ENCODE data around the gene SFMBT2. TPM values are rescaled to one million over a fixed set of nuclear protein-coding genes. Genes with fewer than 3 reads are reported as not detected.

Gene SFMBT2
- total RNA-seq, 1 experiment from 2014 or later, result 14.3 TPM

DNA sequence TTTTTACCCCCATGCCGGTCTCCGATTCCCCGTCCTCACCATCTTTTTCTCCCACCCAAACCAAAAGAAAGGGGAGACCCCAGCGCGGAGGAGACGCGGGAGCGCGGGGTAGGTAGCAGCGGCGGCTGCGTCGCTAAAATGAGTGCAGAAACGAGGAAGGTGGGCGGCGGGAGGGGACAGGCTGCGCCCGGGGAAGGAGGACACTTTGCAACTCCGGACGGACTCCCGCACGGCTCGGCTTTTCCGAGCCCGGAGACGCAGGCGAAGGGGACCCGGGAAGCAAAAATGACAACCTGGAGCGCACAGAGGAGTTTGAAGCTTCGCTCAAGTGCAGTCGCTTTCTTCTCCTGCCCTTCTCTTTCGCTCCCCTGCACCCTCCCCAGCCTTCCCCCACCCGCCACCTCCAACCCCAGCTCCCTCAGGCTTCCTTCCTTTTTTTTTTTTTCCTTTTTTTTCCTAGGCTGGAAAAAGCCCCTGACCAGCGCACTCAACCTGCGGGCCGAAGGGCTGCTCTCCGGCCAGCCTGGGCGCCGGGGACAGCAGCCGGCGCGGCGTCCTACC is 453 bp downstream of the SFMBT2 start:
- Mint-ChIP-seq H3K36me3 (no peaks in the 10 kb centered on the region), H3K4me1 (peaks cover 28% of the 10 kb centered on the region), H3K27ac (no peak overlapping the region), H3K9me3 (no peaks in the 10 kb centered on the region), H3K4me3 (peak overlapping the region; percentile 92), H3K27me3 (ENCODE audit: low read depth) (peaks cover 83% of the 10 kb centered on the region)
- TF ChIP-seq FOXK1 (CRISPR knock-in tag; IDR thresholded peaks at IDR 0.05) (no peak), TCF7 (CRISPR knock-in tag; IDR thresholded peaks at IDR 0.05; ENCODE audit: low read depth) (no peak)
- TF ChIP-seq, protein P1, sequence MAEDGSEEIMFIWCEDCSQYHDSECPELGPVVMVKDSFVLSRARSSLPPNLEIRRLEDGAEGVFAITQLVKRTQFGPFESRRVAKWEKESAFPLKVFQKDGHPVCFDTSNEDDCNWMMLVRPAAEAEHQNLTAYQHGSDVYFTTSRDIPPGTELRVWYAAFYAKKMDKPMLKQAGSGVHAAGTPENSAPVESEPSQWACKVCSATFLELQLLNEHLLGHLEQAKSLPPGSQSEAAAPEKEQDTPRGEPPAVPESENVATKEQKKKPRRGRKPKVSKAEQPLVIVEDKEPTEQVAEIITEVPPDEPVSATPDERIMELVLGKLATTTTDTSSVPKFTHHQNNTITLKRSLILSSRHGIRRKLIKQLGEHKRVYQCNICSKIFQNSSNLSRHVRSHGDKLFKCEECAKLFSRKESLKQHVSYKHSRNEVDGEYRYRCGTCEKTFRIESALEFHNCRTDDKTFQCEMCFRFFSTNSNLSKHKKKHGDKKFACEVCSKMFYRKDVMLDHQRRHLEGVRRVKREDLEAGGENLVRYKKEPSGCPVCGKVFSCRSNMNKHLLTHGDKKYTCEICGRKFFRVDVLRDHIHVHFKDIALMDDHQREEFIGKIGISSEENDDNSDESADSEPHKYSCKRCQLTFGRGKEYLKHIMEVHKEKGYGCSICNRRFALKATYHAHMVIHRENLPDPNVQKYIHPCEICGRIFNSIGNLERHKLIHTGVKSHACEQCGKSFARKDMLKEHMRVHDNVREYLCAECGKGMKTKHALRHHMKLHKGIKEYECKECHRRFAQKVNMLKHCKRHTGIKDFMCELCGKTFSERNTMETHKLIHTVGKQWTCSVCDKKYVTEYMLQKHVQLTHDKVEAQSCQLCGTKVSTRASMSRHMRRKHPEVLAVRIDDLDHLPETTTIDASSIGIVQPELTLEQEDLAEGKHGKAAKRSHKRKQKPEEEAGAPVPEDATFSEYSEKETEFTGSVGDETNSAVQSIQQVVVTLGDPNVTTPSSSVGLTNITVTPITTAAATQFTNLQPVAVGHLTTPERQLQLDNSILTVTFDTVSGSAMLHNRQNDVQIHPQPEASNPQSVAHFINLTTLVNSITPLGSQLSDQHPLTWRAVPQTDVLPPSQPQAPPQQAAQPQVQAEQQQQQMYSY (CRISPR knock-in tag; IDR thresholded peaks at IDR 0.05), result peak; percentile 81
- TF ChIP-seq, protein P2, sequence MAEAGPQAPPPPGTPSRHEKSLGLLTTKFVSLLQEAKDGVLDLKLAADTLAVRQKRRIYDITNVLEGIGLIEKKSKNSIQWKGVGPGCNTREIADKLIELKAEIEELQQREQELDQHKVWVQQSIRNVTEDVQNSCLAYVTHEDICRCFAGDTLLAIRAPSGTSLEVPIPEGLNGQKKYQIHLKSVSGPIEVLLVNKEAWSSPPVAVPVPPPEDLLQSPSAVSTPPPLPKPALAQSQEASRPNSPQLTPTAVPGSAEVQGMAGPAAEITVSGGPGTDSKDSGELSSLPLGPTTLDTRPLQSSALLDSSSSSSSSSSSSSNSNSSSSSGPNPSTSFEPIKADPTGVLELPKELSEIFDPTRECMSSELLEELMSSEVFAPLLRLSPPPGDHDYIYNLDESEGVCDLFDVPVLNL (CRISPR knock-in tag; IDR thresholded peaks at IDR 0.05; ENCODE audit: borderline replicate concordance, low read depth), result no peak
- TF ChIP-seq, protein P3, sequence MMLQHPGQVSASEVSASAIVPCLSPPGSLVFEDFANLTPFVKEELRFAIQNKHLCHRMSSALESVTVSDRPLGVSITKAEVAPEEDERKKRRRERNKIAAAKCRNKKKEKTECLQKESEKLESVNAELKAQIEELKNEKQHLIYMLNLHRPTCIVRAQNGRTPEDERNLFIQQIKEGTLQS (CRISPR knock-in tag; conservative IDR thresholded peaks at IDR 0.05), result no peak
- TF ChIP-seq, protein P4, sequence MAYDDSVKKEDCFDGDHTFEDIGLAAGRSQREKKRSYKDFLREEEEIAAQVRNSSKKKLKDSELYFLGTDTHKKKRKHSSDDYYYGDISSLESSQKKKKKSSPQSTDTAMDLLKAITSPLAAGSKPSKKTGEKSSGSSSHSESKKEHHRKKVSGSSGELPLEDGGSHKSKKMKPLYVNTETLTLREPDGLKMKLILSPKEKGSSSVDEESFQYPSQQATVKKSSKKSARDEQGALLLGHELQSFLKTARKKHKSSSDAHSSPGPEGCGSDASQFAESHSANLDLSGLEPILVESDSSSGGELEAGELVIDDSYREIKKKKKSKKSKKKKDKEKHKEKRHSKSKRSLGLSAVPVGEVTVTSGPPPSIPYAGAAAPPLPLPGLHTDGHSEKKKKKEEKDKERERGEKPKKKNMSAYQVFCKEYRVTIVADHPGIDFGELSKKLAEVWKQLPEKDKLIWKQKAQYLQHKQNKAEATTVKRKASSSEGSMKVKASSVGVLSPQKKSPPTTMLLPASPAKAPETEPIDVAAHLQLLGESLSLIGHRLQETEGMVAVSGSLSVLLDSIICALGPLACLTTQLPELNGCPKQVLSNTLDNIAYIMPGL (CRISPR knock-in tag; IDR thresholded peaks at IDR 0.05), result 0 out of 2 replicates have a peak, but pooled peaks have one; percentile 10
- TF ChIP-seq, protein P5, sequence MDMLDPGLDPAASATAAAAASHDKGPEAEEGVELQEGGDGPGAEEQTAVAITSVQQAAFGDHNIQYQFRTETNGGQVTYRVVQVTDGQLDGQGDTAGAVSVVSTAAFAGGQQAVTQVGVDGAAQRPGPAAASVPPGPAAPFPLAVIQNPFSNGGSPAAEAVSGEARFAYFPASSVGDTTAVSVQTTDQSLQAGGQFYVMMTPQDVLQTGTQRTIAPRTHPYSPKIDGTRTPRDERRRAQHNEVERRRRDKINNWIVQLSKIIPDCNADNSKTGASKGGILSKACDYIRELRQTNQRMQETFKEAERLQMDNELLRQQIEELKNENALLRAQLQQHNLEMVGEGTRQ (CRISPR knock-in tag; IDR thresholded peaks at IDR 0.05), result no peak
- TF ChIP-seq, protein P6, sequence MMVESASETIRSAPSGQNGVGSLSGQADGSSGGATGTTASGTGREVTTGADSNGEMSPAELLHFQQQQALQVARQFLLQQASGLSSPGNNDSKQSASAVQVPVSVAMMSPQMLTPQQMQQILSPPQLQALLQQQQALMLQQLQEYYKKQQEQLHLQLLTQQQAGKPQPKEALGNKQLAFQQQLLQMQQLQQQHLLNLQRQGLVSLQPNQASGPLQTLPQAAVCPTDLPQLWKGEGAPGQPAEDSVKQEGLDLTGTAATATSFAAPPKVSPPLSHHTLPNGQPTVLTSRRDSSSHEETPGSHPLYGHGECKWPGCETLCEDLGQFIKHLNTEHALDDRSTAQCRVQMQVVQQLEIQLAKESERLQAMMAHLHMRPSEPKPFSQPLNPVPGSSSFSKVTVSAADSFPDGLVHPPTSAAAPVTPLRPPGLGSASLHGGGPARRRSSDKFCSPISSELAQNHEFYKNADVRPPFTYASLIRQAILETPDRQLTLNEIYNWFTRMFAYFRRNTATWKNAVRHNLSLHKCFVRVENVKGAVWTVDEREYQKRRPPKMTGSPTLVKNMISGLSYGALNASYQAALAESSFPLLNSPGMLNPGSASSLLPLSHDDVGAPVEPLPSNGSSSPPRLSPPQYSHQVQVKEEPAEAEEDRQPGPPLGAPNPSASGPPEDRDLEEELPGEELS (CRISPR knock-in tag; IDR thresholded peaks at IDR 0.05), result 0 out of 2 replicates have a peak, but pooled peaks have one; percentile 4
- TF ChIP-seq, protein P7, sequence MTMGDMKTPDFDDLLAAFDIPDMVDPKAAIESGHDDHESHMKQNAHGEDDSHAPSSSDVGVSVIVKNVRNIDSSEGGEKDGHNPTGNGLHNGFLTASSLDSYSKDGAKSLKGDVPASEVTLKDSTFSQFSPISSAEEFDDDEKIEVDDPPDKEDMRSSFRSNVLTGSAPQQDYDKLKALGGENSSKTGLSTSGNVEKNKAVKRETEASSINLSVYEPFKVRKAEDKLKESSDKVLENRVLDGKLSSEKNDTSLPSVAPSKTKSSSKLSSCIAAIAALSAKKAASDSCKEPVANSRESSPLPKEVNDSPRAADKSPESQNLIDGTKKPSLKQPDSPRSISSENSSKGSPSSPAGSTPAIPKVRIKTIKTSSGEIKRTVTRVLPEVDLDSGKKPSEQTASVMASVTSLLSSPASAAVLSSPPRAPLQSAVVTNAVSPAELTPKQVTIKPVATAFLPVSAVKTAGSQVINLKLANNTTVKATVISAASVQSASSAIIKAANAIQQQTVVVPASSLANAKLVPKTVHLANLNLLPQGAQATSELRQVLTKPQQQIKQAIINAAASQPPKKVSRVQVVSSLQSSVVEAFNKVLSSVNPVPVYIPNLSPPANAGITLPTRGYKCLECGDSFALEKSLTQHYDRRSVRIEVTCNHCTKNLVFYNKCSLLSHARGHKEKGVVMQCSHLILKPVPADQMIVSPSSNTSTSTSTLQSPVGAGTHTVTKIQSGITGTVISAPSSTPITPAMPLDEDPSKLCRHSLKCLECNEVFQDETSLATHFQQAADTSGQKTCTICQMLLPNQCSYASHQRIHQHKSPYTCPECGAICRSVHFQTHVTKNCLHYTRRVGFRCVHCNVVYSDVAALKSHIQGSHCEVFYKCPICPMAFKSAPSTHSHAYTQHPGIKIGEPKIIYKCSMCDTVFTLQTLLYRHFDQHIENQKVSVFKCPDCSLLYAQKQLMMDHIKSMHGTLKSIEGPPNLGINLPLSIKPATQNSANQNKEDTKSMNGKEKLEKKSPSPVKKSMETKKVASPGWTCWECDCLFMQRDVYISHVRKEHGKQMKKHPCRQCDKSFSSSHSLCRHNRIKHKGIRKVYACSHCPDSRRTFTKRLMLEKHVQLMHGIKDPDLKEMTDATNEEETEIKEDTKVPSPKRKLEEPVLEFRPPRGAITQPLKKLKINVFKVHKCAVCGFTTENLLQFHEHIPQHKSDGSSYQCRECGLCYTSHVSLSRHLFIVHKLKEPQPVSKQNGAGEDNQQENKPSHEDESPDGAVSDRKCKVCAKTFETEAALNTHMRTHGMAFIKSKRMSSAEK (CRISPR knock-in tag; IDR thresholded peaks at IDR 0.05; ENCODE audit: borderline replicate concordance), result no peak
- peak; percentile 47 for DNase-seq (ENCODE audit: low spot score)
- ChIA-PET CTCF (interaction anchor here (0.6 to 5.6 kb wide), 19 partner anchors 17 to 1433 kb away, joined by 3 to 38 read pairs (median 4); no protein-coding TSS in a partner anchor), POLR2A (interaction anchor here (0.6 to 1.2 kb wide), 5 partner anchors 9 to 1512 kb away, joined by 3 to 4 read pairs (median 4); no protein-coding TSS in a partner anchor)
- ATAC-seq, result peak; percentile 0
